DMS 273 treated with DMSO at 0.1 percent for 48 hours (cell line): Measurements from ENCODE around the gene AGTR1.
"Not testable (repeated sequence)": the region's sequence is repeated elsewhere in the genome, so short reads cannot be mapped to it uniquely, and the experiment has no call there.

ENCODE experiments used
- DNase-seq: peaks from one replicate; lab custom pipeline; 2025; lab: John Stamatoyannopoulos, UW

Gene AGTR1

GRCh38 chr3:148758303-148758884 is 60.7 kb downstream of the AGTR1 start:
- DNase-seq: no peak

GRCh38 chr3:148759430-148759829 is 61.7 kb downstream of the AGTR1 start:
- no peak for DNase-seq

GRCh38 chr3:148763156-148763680 is 65.5 kb downstream of the AGTR1 start:
- no peak for DNase-seq

GRCh38 chr3:148763986-148764935 is 66.6 kb downstream of the AGTR1 start:
- DNase-seq: no peak

- no peak for DNase-seq
Measured at GRCh38 chr3:148772361-148772760, 74.7 kb downstream of the AGTR1 start.

- no peak for DNase-seq
Measured at GRCh38 chr3:148772835-148773234, 75.1 kb downstream of the AGTR1 start.

GRCh38 chr3:148773805-148774204 is 76.1 kb downstream of the AGTR1 start:
- no peak for DNase-seq

- DNase-seq: no peak
Measured at GRCh38 chr3:148778926-148779325, 81.2 kb downstream of the AGTR1 start.

GRCh38 chr3:148785026-148785425 is 87.3 kb downstream of the AGTR1 start:
- not testable (repeated sequence) for DNase-seq

GRCh38 chr3:148786159-148786558 is 88.5 kb downstream of the AGTR1 start:
- DNase-seq: not testable (repeated sequence)

GRCh38 chr3:148789146-148789545 is 91.4 kb downstream of the AGTR1 start:
- DNase-seq: no peak

GRCh38 chr3:148789906-148790305 is 92.2 kb downstream of the AGTR1 start:
- DNase-seq: no peak

- no peak for DNase-seq
Measured at GRCh38 chr3:148790370-148790769, 92.7 kb downstream of the AGTR1 start.

- peak; percentile 44 for DNase-seq
Measured at GRCh38 chr3:148790851-148791735, 93.4 kb downstream of the AGTR1 start.

GRCh38 chr3:148791920-148792319 is 94.2 kb downstream of the AGTR1 start:
- DNase-seq: no peak

- no peak for DNase-seq
Measured at GRCh38 chr3:148792516-148792915, 94.8 kb downstream of the AGTR1 start.
